Endothelial cell of umbilical vein (primary cell): ENCODE measurements around the gene ERP29. TPM values are rescaled to one million over a fixed set of nuclear protein-coding genes. Genes with fewer than 3 reads are reported as not detected.

ENCODE experiments used
- BruUV-seq: library from RNA; stranded (reverse); fragments of 400-500 nt; replicated peaks from 2 replicates; lab custom pipeline; 2021; lab: Mats Ljungman, UMichigan
- CTCF ChIA-PET: fragments of 300-600, 350-600 bp; sonication (Branson Sonifier 250); formaldehyde crosslinking; loops from one replicate; lab custom pipeline; 2021; ENCODE audit warnings: antibody characterized with exemption, inconsistent platforms; lab: Charles Lee
- POLR2A ChIA-PET: fragments of 300-600, 350-600 bp; sonication (Branson Sonifier 250); formaldehyde crosslinking; loops from one replicate; lab custom pipeline; 2021; ENCODE audit warnings: antibody characterized with exemption, inconsistent platforms; lab: Charles Lee
- DNase-seq: peaks from one replicate; pipeline ENCODE4 v3.0.0-alpha.2; 2011; ENCODE audit warnings: low read depth, low spot score
- FAIRE-seq: peaks from 2 replicates; lab custom pipeline; 2011; peaks lifted over from hg19 to GRCh38; lab: Jason Lieb, UNC
- H2AFZ ChIP-seq: 2 replicates; pipeline ENCODE4 v1.6.0; 2012; ENCODE audit warnings: low read depth, low read length, control low read depth, inconsistent platforms
- H3K27ac ChIP-seq: 2 replicates; pipeline ENCODE4 v1.5.1; 2011; ENCODE audit warnings: low read depth, mild to moderate bottlenecking, control low read depth, low read length, moderate library complexity; ENCODE audit not compliant: insufficient read depth
- H3K27me3 ChIP-seq, 2 experiments: 2 replicates each; pipeline versions ENCODE4 v1.6.0 to v1.6.1; 2011; ENCODE audit warnings: low read length in 2 of 2, mixed read lengths in 1 of 2; ENCODE audit not compliant: control insufficient read depth in 2 of 2, insufficient read depth in 2 of 2
- H3K36me3 ChIP-seq, 2 experiments: 2 replicates in 1 of 2; 3 replicates in 1 of 2; pipeline ENCODE4 v1.5.1; 2011; ENCODE audit warnings: low read length in 2 of 2, mild to moderate bottlenecking in 1 of 2, moderate library complexity in 1 of 2; ENCODE audit not compliant: control insufficient read depth in 2 of 2, insufficient read depth in 2 of 2; ENCODE audit errors: extremely low read depth in 1 of 2
- H3K4me1 ChIP-seq: 3 replicates; pipeline ENCODE4 v1.5.1; 2011; ENCODE audit warnings: mild to moderate bottlenecking, low read length; ENCODE audit not compliant: control insufficient read depth, insufficient read depth; ENCODE audit errors: extremely low read depth
- H3K4me2 ChIP-seq: 2 replicates; pipeline ENCODE4 v1.6.1; 2011; ENCODE audit warnings: low read length, control low read depth, mixed read lengths; ENCODE audit not compliant: insufficient read depth
- H3K4me3 ChIP-seq, 3 experiments: fragments of 200-600 bp in 1 of 3; sonication (generic), shearing (Covaris generic) in 1 of 3; replicated peaks in 1 of 3; 2 replicates each; pipeline ENCODE4 v1.5.1; 2011 to 2016; ENCODE audit warnings: control low read depth in 3 of 3, low read length in 3 of 3, mild to moderate bottlenecking in 2 of 3, inconsistent platforms in 1 of 3, low read depth in 1 of 3, moderate library complexity in 1 of 3; ENCODE audit not compliant: insufficient read depth in 1 of 3
- H3K79me2 ChIP-seq: 2 replicates; pipeline ENCODE4 v1.6.0; 2012; ENCODE audit warnings: low read length, inconsistent platforms; ENCODE audit not compliant: control insufficient read depth, insufficient read depth
- H3K9ac ChIP-seq: replicated peaks from 2 replicates; pipeline ENCODE3; 2011; ENCODE audit warnings: low read length, control low read depth; ENCODE audit not compliant: insufficient read depth; ENCODE audit errors: extremely low read depth
- H3K9me1 ChIP-seq: replicated peaks from 3 replicates; pipeline ENCODE4 v1.6.0; 2011; ENCODE audit warnings: mild to moderate bottlenecking, low read length; ENCODE audit not compliant: control insufficient read depth, insufficient read depth; ENCODE audit errors: extremely low read depth
- H3K9me3 ChIP-seq: replicated peaks from 2 replicates; pipeline ENCODE4 v1.5.1; 2012; ENCODE audit warnings: low read length, inconsistent platforms; ENCODE audit not compliant: control insufficient read depth, insufficient read depth
- H4K20me1 ChIP-seq: replicated peaks from 2 replicates; pipeline ENCODE3; 2011; ENCODE audit warnings: mild to moderate bottlenecking, low read length; ENCODE audit not compliant: control insufficient read depth, insufficient read depth; ENCODE audit errors: extremely low read depth
- CTCF ChIP-seq, 2 donors: IDR thresholded peaks; 1 replicate in 1 of 2; 2 replicates in 1 of 2; pipeline ENCODE4 v1.5.1; 2011; ENCODE audit warnings: low read length in 2 of 2, mild to moderate bottlenecking in 2 of 2, moderate library complexity in 2 of 2, control low read depth in 1 of 2, inconsistent platforms in 1 of 2, low read depth in 1 of 2; ENCODE audit not compliant: insufficient read depth in 1 of 2; ENCODE audit errors: extremely low read depth in 1 of 2
- EZH2 ChIP-seq: IDR thresholded peaks from 2 replicates; pipeline ENCODE4 v1.6.1; 2012; ENCODE audit warnings: borderline replicate concordance, low read depth, mild to moderate bottlenecking, moderate library complexity, low read length, inconsistent platforms; ENCODE audit not compliant: severe bottlenecking
- FOS ChIP-seq: IDR thresholded peaks from 2 replicates; pipeline ENCODE4 v1.6.1; 2011; ENCODE audit warnings: mild to moderate bottlenecking, low read length, moderate library complexity, borderline replicate concordance; ENCODE audit not compliant: insufficient read depth
- GATA2 ChIP-seq: IDR thresholded peaks from 2 replicates; pipeline ENCODE4 v1.7.0; 2011; ENCODE audit warnings: low read depth, mild to moderate bottlenecking, moderate library complexity, mixed read lengths, low read length; ENCODE audit not compliant: insufficient read length, insufficient read depth
- JUN ChIP-seq: IDR thresholded peaks from 2 replicates; pipeline ENCODE4 v1.6.1; 2011; ENCODE audit warnings: borderline replicate concordance, low read depth; ENCODE audit not compliant: insufficient read length, insufficient read depth
- MAX ChIP-seq: IDR thresholded peaks from 2 replicates; pipeline ENCODE4 v1.6.1; 2011; ENCODE audit not compliant: insufficient read depth, insufficient read length
- MYC ChIP-seq: IDR thresholded peaks from one replicate; pipeline ENCODE4 v1.6.1; 2011; ENCODE audit warnings: mild to moderate bottlenecking, low read depth, low read length
- POLR2A ChIP-seq: IDR thresholded peaks from 2 replicates; pipeline ENCODE4 v1.6.1; 2012; ENCODE audit warnings: low read depth, mild to moderate bottlenecking, control low read depth, low read length
- POLR2AphosphoS5 ChIP-seq: IDR thresholded peaks from 2 replicates; pipeline ENCODE4 v1.6.1; 2012; ENCODE audit warnings: low read depth, mild to moderate bottlenecking, control low read depth, low read length, moderate library complexity; ENCODE audit not compliant: insufficient read depth
- dilution Hi-C: fragments of 300-500 bp; cut with MboI; formaldehyde crosslinking; loops from one replicate; pipeline ENCODE4 v1.15.0; 2019; ENCODE audit warnings: low sequenced_read_pairs; ENCODE audit not compliant: extremely low pct_ligation_motif_present
- intact Hi-C: fragments of 100-400 bp; cut with micrococcal nuclease; formaldehyde crosslinking; loops from one replicate; pipeline ENCODE4 v1.10.0; 2022
- polyA plus RNA-seq, 4 experiments: library from polyadenylated mRNA; depleted of rRNA in 3 of 4; stranded (reverse) in 3 of 4; unstranded in 1 of 4; fragments of >200 nt; gene quantifications; 2 replicates each; pipeline versions ENCODE4 v1.2.1 to v1.2.3, GENCODE V29; 2011 to 2012; ENCODE audit warnings: missing spikeins in 1 of 4
- total RNA-seq: library from RNA; stranded (reverse); gene quantifications from 2 replicates; pipeline ENCODE4 v1.2.3, GENCODE V29; 2021

The ERP29 gene
- total and polyA plus RNA-seq, 2 donors (not counting 3 experiments of a cell fraction or from before 2014, with no cell fraction given) = 77.1 to 116 TPM

- Histone ChIP-seq H3K27me3 (no peaks in the 10 kb centered on the region), H4K20me1 (no peaks in the 10 kb centered on the region), H3K9ac (no peak overlapping the region), H2AFZ (no peak overlapping the region), H3K79me2 (no peaks in the 10 kb centered on the region), H3K4me3 (no peak overlapping the region), H3K27ac (no peak overlapping the region), H3K4me1 (no peaks in the 10 kb centered on the region), H3K36me3 (no peaks in the 10 kb centered on the region), H3K9me3 (no peaks in the 10 kb centered on the region), H3K9me1 (no peaks in the 10 kb centered on the region), H3K4me2 (no peak overlapping the region)
- intact Hi-C loops (no loop called here), dilution Hi-C loops (no loop called here)
- ChIA-PET POLR2A (no interaction called here), CTCF (no interaction called here)
- DNase-seq (no peak), FAIRE-seq (no peak)
- BruUV-seq = no TSS peak
- TF ChIP-seq EZH2 (no peak), CTCF (IDR thresholded peaks at IDR 0.05; ENCODE audit: extremely low read depth in 1 of 2, insufficient read depth in 1 of 2, low read depth in 1 of 2, low read length in 2 of 2) (no peak), POLR2A (no peak), JUN (no peak), GATA2 (no peak)
Measured at GRCh38 chr12:111980598-111980997, 32.6 kb upstream of the ERP29 start.

- Histone ChIP-seq H4K20me1 (no peaks in the 10 kb centered on the region), H3K4me1 (no peaks in the 10 kb centered on the region), H3K4me2 (no peak overlapping the region), H3K27me3 (no peaks in the 10 kb centered on the region), H3K9me3 (no peaks in the 10 kb centered on the region), H3K9me1 (no peaks in the 10 kb centered on the region), H3K4me3 (no peak overlapping the region), H3K36me3 (no peaks in the 10 kb centered on the region), H3K79me2 (no peaks in the 10 kb centered on the region), H3K27ac (no peak overlapping the region), H3K9ac (no peak overlapping the region), H2AFZ (no peak overlapping the region)
- no TSS peak for BruUV-seq
- dilution Hi-C loops = no loop called here
- no peak for FAIRE-seq
- TF ChIP-seq POLR2AphosphoS5 = no peak
- no peak for TF ChIP-seq MYC
- TF ChIP-seq CTCF (IDR thresholded peaks at IDR 0.05; ENCODE audit: extremely low read depth in 1 of 2, insufficient read depth in 1 of 2, low read depth in 1 of 2, low read length in 2 of 2) = no peak
- no peak for TF ChIP-seq FOS
- TF ChIP-seq EZH2 = no peak
- TF ChIP-seq POLR2A = no peak
- TF ChIP-seq GATA2 = no peak
- no peak for TF ChIP-seq MAX
- no peak for TF ChIP-seq JUN
- ChIA-PET POLR2A (no interaction called here), CTCF (no interaction called here)
- DNase-seq = no peak
- intact Hi-C loops = no loop called here
Measured at GRCh38 chr12:111981987-111982386, 31.2 kb upstream of the ERP29 start.
